NB4 (cell line): ENCODE data around the gene PTS.

Source experiments
- DNase-seq: peaks from one replicate; pipeline ENCODE4 v3.0.0; 2010; ENCODE audit warnings: low read depth
- H3K4me3 ChIP-seq: one replicate; pipeline ENCODE4 v1.5.1; 2011; ENCODE audit warnings: mild to moderate bottlenecking, low read depth, low read length, moderate library complexity
- CTCF ChIP-seq: IDR thresholded peaks from one replicate; pipeline ENCODE4 v1.5.1; 2012; ENCODE audit warnings: low read depth, low read length
- MAX ChIP-seq: IDR thresholded peaks from 2 replicates; pipeline ENCODE4 v1.6.1; 2011; ENCODE audit warnings: low read depth, low read length
- MYC ChIP-seq: IDR thresholded peaks from 2 replicates; pipeline ENCODE4 v1.6.1; 2011; ENCODE audit warnings: low read depth, low read length
- POLR2A ChIP-seq: IDR thresholded peaks from 2 replicates; pipeline ENCODE4 v1.6.1; 2011; ENCODE audit warnings: mild to moderate bottlenecking; ENCODE audit not compliant: insufficient read length; ENCODE audit errors: extremely low read depth

Gene PTS

GRCh38 chr11:112210890-112211289 is 15.3 kb upstream of the PTS start:
- no peak overlapping the region for H3K4me3 ChIP-seq
- DNase-seq, result no peak
- no peak for TF ChIP-seq CTCF

GRCh38 chr11:112211536-112211935 is 14.7 kb upstream of the PTS start:
- no peak overlapping the region for H3K4me3 ChIP-seq
- no peak for DNase-seq
- TF ChIP-seq MYC (no peak), CTCF (no peak), MAX (no peak), POLR2A (no peak)

- H3K4me3 ChIP-seq, result no peak overlapping the region
- TF ChIP-seq MAX (no peak), CTCF (no peak), POLR2A (no peak), MYC (no peak)
- no peak for DNase-seq
Measured at GRCh38 chr11:112212290-112212689, 13.9 kb upstream of the PTS start.

- TF ChIP-seq CTCF (no peak), MYC (no peak), POLR2A (no peak), MAX (no peak)
- H3K4me3 ChIP-seq, result no peak overlapping the region
- DNase-seq, result no peak
Measured at GRCh38 chr11:112212710-112213109, 13.5 kb upstream of the PTS start.

GRCh38 chr11:112213753-112214152 is 12.5 kb upstream of the PTS start:
- DNase-seq, result no peak
- H3K4me3 ChIP-seq, result no peak overlapping the region
- TF ChIP-seq MAX, result no peak
- no peak for TF ChIP-seq CTCF
- TF ChIP-seq POLR2A, result no peak
- TF ChIP-seq MYC, result no peak

GRCh38 chr11:112215621-112216020 is 10.6 kb upstream of the PTS start:
- no peak overlapping the region for H3K4me3 ChIP-seq
- no peak for TF ChIP-seq MAX
- TF ChIP-seq MYC, result no peak
- TF ChIP-seq CTCF, result no peak
- TF ChIP-seq POLR2A, result no peak
- DNase-seq, result no peak
